Measurements from ENCODE around the gene IQCN.
"Not testable (repeated sequence)": the region's sequence is repeated elsewhere in the genome, so short reads cannot be mapped to it uniquely, and the experiment has no call there.

IQCN gene

GRCh38 chr19:18230941-18231734 is 43.1 kb downstream of the IQCN start:
- no peak for DNase-seq

GRCh38 chr19:18229915-18230314 is 44.3 kb downstream of the IQCN start:
- no peak for DNase-seq

- no peak for DNase-seq
Observed at GRCh38 chr19:18229474-18229873, 44.8 kb downstream of the IQCN start.

GRCh38 chr19:18227781-18228271 is 46.4 kb downstream of the IQCN start:
- no peak for DNase-seq

- DNase-seq: no peak
Observed at GRCh38 chr19:18226956-18227780, 47.1 kb downstream of the IQCN start.

- no peak for DNase-seq
Observed at GRCh38 chr19:18225702-18226468, 48.4 kb downstream of the IQCN start, which contains the start of gene PDE4C. TSS of gene PDE4C (minus strand) at chr19:18226438. CDS start at chr19:18226415, 23 bp downstream.

GRCh38 chr19:18225355-18225701 is 48.9 kb downstream of the IQCN start:
- DNase-seq: no peak

GRCh38 chr19:18224525-18225354 is 49.5 kb downstream of the IQCN start:
- DNase-seq: peak; percentile 87

GRCh38 chr19:18223860-18224524 is 50.3 kb downstream of the IQCN start:
- no peak for DNase-seq

- DNase-seq: no peak
Observed at GRCh38 chr19:18221815-18222725, 52.2 kb downstream of the IQCN start.

GRCh38 chr19:18220632-18221275 is 53.5 kb downstream of the IQCN start:
- DNase-seq: no peak

GRCh38 chr19:18219911-18220631 is 54.2 kb downstream of the IQCN start:
- no peak for DNase-seq

GRCh38 chr19:18218600-18218999 is 55.7 kb downstream of the IQCN start:
- no peak for DNase-seq

GRCh38 chr19:18218159-18218558 is 56.1 kb downstream of the IQCN start:
- no peak for DNase-seq

GRCh38 chr19:18216789-18217188 is 57.5 kb downstream of the IQCN start:
- DNase-seq: no peak

- DNase-seq: no peak
Observed at GRCh38 chr19:18214779-18215433, 59.3 kb downstream of the IQCN start.

GRCh38 chr19:18211683-18212082 is 62.6 kb downstream of the IQCN start:
- DNase-seq: no peak

- not testable (repeated sequence) for DNase-seq
Observed at GRCh38 chr19:18209912-18210311, 64.3 kb downstream of the IQCN start.

Measured in NCI-H1436 treated with DMSO at 0.1 percent for 48 hours (cell line).